GM12878 (cell line): ENCODE data around the gene PI4K2A. TPM values are rescaled to one million over a fixed set of nuclear protein-coding genes. Genes with fewer than 3 reads are reported as not detected.
"Not testable (repeated sequence)": the region's sequence is repeated elsewhere in the genome, so short reads cannot be mapped to it uniquely, and the experiment has no call there.

Experiments used
- ATAC-seq: fragments of 200-7000 bp; cut with Tn5 transposase; 3 replicates; pipeline ENCODE4 v1.9.1; 2020; ENCODE audit warnings: mild to moderate bottlenecking, moderate library complexity
- BruUV-seq: library from RNA; stranded (reverse); fragments of 400-500 nt; replicated peaks from 2 replicates; lab custom pipeline; 2021; lab: Mats Ljungman, UMichigan
- CTCF ChIA-PET: fragments of 300-600 bp; sonication (Branson Sonifier 250); formaldehyde crosslinking; extraction: SDS; loops from one replicate; lab custom pipeline; 2021; ENCODE audit warnings: inconsistent platforms; lab: Yijun Ruan, JAX
- POLR2A ChIA-PET: fragments of 350-600 bp; formaldehyde crosslinking; extraction: SDS; loops from one replicate; lab custom pipeline; 2021; ENCODE audit warnings: inconsistent platforms; lab: Charles Lee
- RAD21 ChIA-PET: fragments of 300-600 bp; sonication (Branson Sonifier 250); formaldehyde crosslinking; loops from one replicate; lab custom pipeline; 2023; ENCODE audit warnings: antibody characterized with exemption; ENCODE audit not compliant: unreplicated experiment; lab: Charles Lee
- SMC1A ChIA-PET: fragments of 300-600 bp; sonication (Branson Sonifier 250); formaldehyde crosslinking; loops from one replicate; lab custom pipeline; 2023; ENCODE audit not compliant: unreplicated experiment, uncharacterized antibody; lab: Charles Lee
- DNase-seq: peaks from one replicate; pipeline ENCODE4 v3.0.0-alpha.2; 2011; ENCODE audit warnings: low read depth, low spot score
- FAIRE-seq: peaks from 3 replicates; lab custom pipeline; 2011; peaks lifted over from hg19 to GRCh38; lab: Jason Lieb, UNC
- H2AFZ ChIP-seq: 2 replicates; pipeline ENCODE4 v1.6.0; 2011; ENCODE audit warnings: low read depth, low read length, control low read depth; ENCODE audit not compliant: control insufficient read depth
- H3K27ac ChIP-seq: 2 replicates; pipeline ENCODE4 v1.5.1; 2011; ENCODE audit warnings: control low read depth; ENCODE audit not compliant: control insufficient read depth, insufficient read depth
- H3K27me3 ChIP-seq, 2 experiments: replicated peaks in 1 of 2; 2 replicates each; pipeline versions ENCODE4 v1.6.0 to v1.6.1; 2011; ENCODE audit warnings: low read length in 1 of 2; ENCODE audit not compliant: control insufficient read depth in 2 of 2, insufficient read depth in 2 of 2
- H3K36me3 ChIP-seq, 2 experiments: 2 replicates each; pipeline ENCODE4 v1.5.1; 2011; ENCODE audit warnings: low read length in 1 of 2; ENCODE audit not compliant: control insufficient read depth in 2 of 2, insufficient read depth in 2 of 2
- H3K4me1 ChIP-seq: 2 replicates; pipeline ENCODE4 v1.6.1; 2011; ENCODE audit warnings: mild to moderate bottlenecking, low read length, moderate library complexity, mixed read lengths; ENCODE audit not compliant: control insufficient read depth, insufficient read depth
- H3K4me2 ChIP-seq: 2 replicates; pipeline ENCODE4 v1.6.0; 2011; ENCODE audit warnings: control low read depth; ENCODE audit not compliant: control insufficient read depth, insufficient read depth
- H3K4me3 ChIP-seq: fragments of 200-600 bp; sonication (generic); 2 replicates; pipeline ENCODE4 v1.5.1; 2016
- H3K79me2 ChIP-seq: 2 replicates; pipeline ENCODE4 v1.6.0; 2011; ENCODE audit warnings: low read length; ENCODE audit not compliant: control insufficient read depth, insufficient read depth
- H3K9ac ChIP-seq: 2 replicates; pipeline ENCODE4 v1.8.0; 2011; ENCODE audit warnings: low read length, control low read depth, mixed read lengths; ENCODE audit not compliant: control insufficient read depth, insufficient read depth
- H3K9me3 ChIP-seq: replicated peaks from 3 replicates; pipeline ENCODE4 v1.5.1; 2011; ENCODE audit warnings: mild to moderate bottlenecking, low read length; ENCODE audit not compliant: control insufficient read depth, insufficient read depth
- H4K20me1 ChIP-seq: 2 replicates; pipeline ENCODE4 v1.6.0; 2011; ENCODE audit not compliant: control insufficient read depth, insufficient read depth
- ATF7 ChIP-seq: fragments of 450-650 bp; IDR thresholded peaks from 2 replicates; pipeline ENCODE4 v1.6.1; 2016; ENCODE audit warnings: low read depth, mild to moderate bottlenecking
- WGBS: methylation state at CpG from one replicate; pipeline ENCODE4 v1.1.6; 2016; ENCODE audit warnings: low lambda C conversion rate; ENCODE audit not compliant: insufficient replicate concordance, insufficient coverage; ENCODE audit errors: missing lambda C conversion rate; 5-methylcytosine and 5-hydroxymethylcytosine counted together
- in situ Hi-C: fragments of 300-500 bp; cut with MboI; formaldehyde crosslinking; loops from 9 replicates; pipeline ENCODE4 v1.14.3; 2018; ENCODE audit warnings: mixed read lengths
- intact Hi-C: fragments of 100-400 bp; cut with micrococcal nuclease; formaldehyde crosslinking; loops from one replicate; pipeline ENCODE4 v1.14.2; 2022; ENCODE audit not compliant: unreplicated experiment
- polyA plus RNA-seq, 11 experiments: library from polyadenylated mRNA; depleted of rRNA in 4 of 11; unstranded in 6 of 11; stranded (reverse) in 5 of 11; fragments of >200 nt; fragmentation: Nextera tagmentation in 4 of 11; fragmentation: Illumina TruSeq in 1 of 11; extraction: Ambion mirVana in 4 of 11; extraction: Trizol in 1 of 11; gene quantifications; 1 replicate in 1 of 11; 2 replicates in 10 of 11; pipeline versions ENCODE4 v1.2.1 to v1.2.3, GENCODE V29; 2011 to 2016; ENCODE audit warnings: inconsistent platforms in 2 of 11, missing spikeins in 2 of 11, low read depth in 1 of 11
- total RNA-seq, 4 experiments: library from RNA; depleted of rRNA in 3 of 4; stranded (reverse); fragments of >200 nt in 3 of 4; fragmentation: Illumina TruSeq in 1 of 4; extraction: Trizol in 1 of 4; gene quantifications; 2 replicates each; pipeline versions ENCODE4 v1.2.1 to v1.2.3, GENCODE V29; 2013 to 2021
- TF ChIP-seq, protein P1 (sequence below), 3 experiments: IDR thresholded peaks in 2 of 3; conservative IDR thresholded peaks in 1 of 3; 2 replicates each; pipeline ENCODE4 v1.5.1; 2011; ENCODE audit warnings: low read depth in 3 of 3, low read length in 3 of 3, mild to moderate bottlenecking in 3 of 3, control low read depth in 2 of 3, moderate library complexity in 2 of 3, inconsistent platforms in 1 of 3, mixed read lengths in 1 of 3; ENCODE audit not compliant: control insufficient read depth in 2 of 3, insufficient read depth in 1 of 3; ENCODE audit errors: extremely low read depth in 1 of 3

The PI4K2A gene
- total and polyA plus RNA-seq, 10 of the 15 experiments (the other 5 are each of a cell fraction or from before 2014, with no cell fraction given), result 1.5 to 14.5 (median 10.0) TPM

DNA sequence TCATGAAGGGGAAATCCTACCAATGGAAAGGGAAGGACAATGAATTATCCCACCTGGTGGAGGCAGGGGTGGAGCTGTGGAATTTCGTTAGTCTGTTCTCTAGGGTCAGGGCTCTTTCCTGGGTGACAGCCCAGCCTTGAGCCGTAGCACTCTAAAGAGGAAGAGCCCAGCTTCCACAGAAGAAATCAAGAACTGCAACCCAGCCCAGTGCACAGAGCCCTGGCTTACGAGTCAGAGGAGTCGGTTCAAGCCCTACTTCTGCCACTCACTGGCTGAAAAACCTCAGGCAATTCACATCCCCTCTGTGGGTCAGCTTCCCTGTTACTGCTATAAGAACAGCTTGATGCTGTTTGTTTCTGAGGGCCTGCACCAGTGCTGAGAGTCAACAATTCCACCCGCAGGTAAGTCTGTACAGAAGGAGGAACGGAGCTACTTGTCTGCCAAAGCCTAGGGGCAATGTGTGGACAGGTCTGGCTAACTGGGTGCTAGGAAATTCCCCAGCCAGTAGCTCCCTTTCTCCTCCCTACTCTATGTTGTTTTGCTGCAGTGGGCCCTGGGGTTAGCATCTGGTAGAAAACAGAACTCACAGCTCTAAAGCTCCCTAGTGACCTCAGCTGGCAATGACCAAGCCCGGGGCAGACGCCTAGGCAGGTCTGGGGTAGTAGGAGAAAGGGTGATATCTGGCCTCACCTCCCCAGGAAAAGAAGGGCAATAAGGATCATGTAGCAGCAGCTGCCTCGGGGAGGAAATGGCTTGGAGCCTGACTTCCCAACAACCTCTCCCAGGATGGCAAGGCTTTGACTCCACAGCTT is 43.3 kb downstream of the PI4K2A start:
- no peak for TF ChIP-seq ATF7
- TF ChIP-seq, protein P1, sequence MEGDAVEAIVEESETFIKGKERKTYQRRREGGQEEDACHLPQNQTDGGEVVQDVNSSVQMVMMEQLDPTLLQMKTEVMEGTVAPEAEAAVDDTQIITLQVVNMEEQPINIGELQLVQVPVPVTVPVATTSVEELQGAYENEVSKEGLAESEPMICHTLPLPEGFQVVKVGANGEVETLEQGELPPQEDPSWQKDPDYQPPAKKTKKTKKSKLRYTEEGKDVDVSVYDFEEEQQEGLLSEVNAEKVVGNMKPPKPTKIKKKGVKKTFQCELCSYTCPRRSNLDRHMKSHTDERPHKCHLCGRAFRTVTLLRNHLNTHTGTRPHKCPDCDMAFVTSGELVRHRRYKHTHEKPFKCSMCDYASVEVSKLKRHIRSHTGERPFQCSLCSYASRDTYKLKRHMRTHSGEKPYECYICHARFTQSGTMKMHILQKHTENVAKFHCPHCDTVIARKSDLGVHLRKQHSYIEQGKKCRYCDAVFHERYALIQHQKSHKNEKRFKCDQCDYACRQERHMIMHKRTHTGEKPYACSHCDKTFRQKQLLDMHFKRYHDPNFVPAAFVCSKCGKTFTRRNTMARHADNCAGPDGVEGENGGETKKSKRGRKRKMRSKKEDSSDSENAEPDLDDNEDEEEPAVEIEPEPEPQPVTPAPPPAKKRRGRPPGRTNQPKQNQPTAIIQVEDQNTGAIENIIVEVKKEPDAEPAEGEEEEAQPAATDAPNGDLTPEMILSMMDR (IDR thresholded peaks at IDR 0.05 in 2 of 3, conservative IDR thresholded peaks at IDR 0.05 in 1 of 3; ENCODE audit: control insufficient read depth in 2 of 3, extremely low read depth in 1 of 3, insufficient read depth in 1 of 3, low read depth in 3 of 3, low read length in 3 of 3), result peak in 1 of 3 experiments; percentile 9; a peak in 1 of 6 replicates
- ChIA-PET RAD21 (interaction anchor here (0.7 to 1.1 kb wide), 2 partner anchors 18 to 112 kb away, joined by 3 to 7 read pairs; partner anchors contain the start of gene ANKRD2), SMC1A (interaction anchor here (1.3 to 5.9 kb wide), 5 partner anchors 20 to 53 kb away, joined by 3 to 38 read pairs (median 5); no protein-coding TSS in a partner anchor), CTCF (interaction anchor here (0.5 to 11.3 kb wide), 14 partner anchors 9 to 139 kb away, joined by 3 to 124 read pairs (median 4); partner anchors contain the start of genes ANKRD2 and ZFYVE27), POLR2A (interaction anchor here (0.8 to 1.4 kb wide), 2 partner anchors 51 to 53 kb away, joined by 3 to 4 read pairs; partner anchors contain the start of gene ZFYVE27)
- FAIRE-seq (no peak), DNase-seq (no peak), ATAC-seq (no peak)
- 51% methylated on average over 9 of the region's 9 CpGs for WGBS
- intact Hi-C loops (no loop called here), in situ Hi-C loops (no loop called here)
- H3K4me3 ChIP-seq, result no peak overlapping the region
- no peak overlapping the region for H3K4me2 ChIP-seq
- no peaks in the 10 kb centered on the region for H3K9me3 ChIP-seq
- no peak overlapping the region for H3K27ac ChIP-seq
- BruUV-seq, result no TSS peak
- no peak overlapping the region for H2AFZ ChIP-seq
- no peaks in the 10 kb centered on the region for H3K79me2 ChIP-seq
- peaks cover 18% of the 10 kb centered on the region for H3K4me1 ChIP-seq
- no peaks in the 10 kb centered on the region for H4K20me1 ChIP-seq
- no peaks in the 10 kb centered on the region; a peak in 1 of 4 replicates for H3K27me3 ChIP-seq
- no peak overlapping the region for H3K9ac ChIP-seq
- no peaks in the 10 kb centered on the region for H3K36me3 ChIP-seq

DNA sequence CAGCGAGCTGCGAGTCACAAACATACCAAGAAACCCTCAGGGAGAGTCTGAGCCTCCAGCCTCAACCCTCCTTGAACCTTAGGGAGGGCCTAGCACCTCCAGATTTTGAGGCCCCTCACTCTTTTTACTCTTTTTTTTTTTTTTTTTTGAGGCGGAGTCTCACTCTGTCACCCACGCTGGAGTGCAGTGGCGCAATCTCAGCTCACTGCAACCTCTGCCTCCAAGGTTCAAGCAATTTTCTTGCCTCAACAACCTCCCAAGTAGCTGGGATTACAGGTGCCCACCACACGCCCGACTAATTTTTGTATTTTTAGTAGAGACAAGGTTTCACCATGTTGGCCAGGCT is 43.9 kb downstream of the PI4K2A start:
- H3K27me3 ChIP-seq, FAIRE-seq, H3K36me3 ChIP-seq, POLR2A ChIA-PET, BruUV-seq, H3K9me3 ChIP-seq, H3K9ac ChIP-seq, H3K4me3 ChIP-seq, DNase-seq, RAD21 ChIA-PET, H3K27ac ChIP-seq, H3K4me2 ChIP-seq, H2AFZ ChIP-seq, H4K20me1 ChIP-seq, intact Hi-C loops, H3K79me2 ChIP-seq, in situ Hi-C loops, ATAC-seq: not testable (repeated sequence)
- H3K4me1 ChIP-seq, result peaks cover 18% of the 10 kb centered on the region
- ChIA-PET SMC1A (interaction anchor here (1.3 to 5.9 kb wide), 3 partner anchors 19 to 52 kb away, joined by 5 to 38 read pairs (median 5); no protein-coding TSS in a partner anchor), CTCF (interaction anchor here (0.5 to 11.3 kb wide), 6 partner anchors 17 to 139 kb away, joined by 3 to 124 read pairs (median 4); partner anchors contain the start of gene ZFYVE27)
- WGBS, result 98% methylated on average over 4 of the region's 7 CpGs
